ENCODE measurements around the gene RTKN. TPM values are rescaled to one million over a fixed set of nuclear protein-coding genes. Genes with fewer than 3 reads are reported as not detected.

Gene RTKN
- total and polyA plus RNA-seq, 9 of the 15 experiments (the other 6 are each of a cell fraction or from before 2014, with no cell fraction given), result 0.14 to 6.9 (median 3.6) TPM

DNA sequence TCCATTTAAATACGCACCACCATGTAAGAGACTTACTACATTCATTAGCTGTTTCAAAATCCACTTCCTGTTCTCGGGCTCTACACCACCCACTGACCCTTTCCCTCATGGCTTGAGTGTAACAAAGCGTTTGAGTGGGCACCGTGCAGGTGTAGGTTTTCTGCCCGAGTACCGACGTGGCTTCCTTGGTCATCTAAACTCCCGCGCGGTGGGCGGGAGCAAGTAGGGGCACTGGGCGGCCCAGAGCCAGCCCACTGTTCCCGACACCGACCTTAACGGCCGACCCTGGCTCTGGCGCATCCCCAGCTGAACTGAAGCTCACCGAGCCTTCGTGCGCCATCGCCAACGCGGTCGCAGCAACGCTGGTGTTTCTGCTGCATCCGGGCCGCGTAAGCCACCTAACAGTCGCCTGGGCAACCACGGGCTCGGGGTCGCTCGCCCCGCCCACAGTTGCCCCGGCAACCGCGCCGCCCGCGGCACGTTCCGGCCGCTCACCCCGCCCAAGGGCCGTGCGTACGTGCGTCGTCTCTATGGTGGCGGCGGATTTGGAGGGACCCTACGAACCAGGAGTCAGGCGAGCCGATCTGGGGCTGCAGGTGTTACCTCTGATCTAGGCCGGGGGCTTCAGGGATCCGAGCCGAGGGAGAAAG, 20.4 kb downstream of the RTKN start, which contains the start of the genes C2orf81 and WDR54 (continued):
- TF ChIP-seq ETV5 (CRISPR knock-in tag; IDR thresholded peaks at IDR 0.05; ENCODE audit: low read depth), result peak; percentile 55; the same call in 1 of the 2 replicates
- no peak for TF ChIP-seq SRSF3 (IDR thresholded peaks at IDR 0.05; ENCODE audit: insufficient read depth, low read length)
- TF ChIP-seq ATF7 (IDR thresholded peaks at IDR 0.05), result 0 out of 2 replicates have a peak, but pooled peaks have one; percentile 37
- peak; percentile 62; the same call in 1 of the 2 replicates for TF ChIP-seq ERF (CRISPR knock-in tag; IDR thresholded peaks at IDR 0.05)
- peak; percentile 24 for TF ChIP-seq CCNT2 (IDR thresholded peaks at IDR 0.05; ENCODE audit: borderline replicate concordance, extremely low read depth, insufficient read length, low read depth, low read length)
- TF ChIP-seq, protein P1, sequence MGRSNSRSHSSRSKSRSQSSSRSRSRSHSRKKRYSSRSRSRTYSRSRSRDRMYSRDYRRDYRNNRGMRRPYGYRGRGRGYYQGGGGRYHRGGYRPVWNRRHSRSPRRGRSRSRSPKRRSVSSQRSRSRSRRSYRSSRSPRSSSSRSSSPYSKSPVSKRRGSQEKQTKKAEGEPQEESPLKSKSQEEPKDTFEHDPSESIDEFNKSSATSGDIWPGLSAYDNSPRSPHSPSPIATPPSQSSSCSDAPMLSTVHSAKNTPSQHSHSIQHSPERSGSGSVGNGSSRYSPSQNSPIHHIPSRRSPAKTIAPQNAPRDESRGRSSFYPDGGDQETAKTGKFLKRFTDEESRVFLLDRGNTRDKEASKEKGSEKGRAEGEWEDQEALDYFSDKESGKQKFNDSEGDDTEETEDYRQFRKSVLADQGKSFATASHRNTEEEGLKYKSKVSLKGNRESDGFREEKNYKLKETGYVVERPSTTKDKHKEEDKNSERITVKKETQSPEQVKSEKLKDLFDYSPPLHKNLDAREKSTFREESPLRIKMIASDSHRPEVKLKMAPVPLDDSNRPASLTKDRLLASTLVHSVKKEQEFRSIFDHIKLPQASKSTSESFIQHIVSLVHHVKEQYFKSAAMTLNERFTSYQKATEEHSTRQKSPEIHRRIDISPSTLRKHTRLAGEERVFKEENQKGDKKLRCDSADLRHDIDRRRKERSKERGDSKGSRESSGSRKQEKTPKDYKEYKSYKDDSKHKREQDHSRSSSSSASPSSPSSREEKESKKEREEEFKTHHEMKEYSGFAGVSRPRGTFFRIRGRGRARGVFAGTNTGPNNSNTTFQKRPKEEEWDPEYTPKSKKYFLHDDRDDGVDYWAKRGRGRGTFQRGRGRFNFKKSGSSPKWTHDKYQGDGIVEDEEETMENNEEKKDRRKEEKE (IDR thresholded peaks at IDR 0.05; ENCODE audit: borderline replicate concordance in 1 of 2, control insufficient read depth in 1 of 2, low read depth in 2 of 2, low read length in 1 of 2), result no peak
- TF ChIP-seq TEAD4 (IDR thresholded peaks at IDR 0.05; ENCODE audit: low read length), result no peak
- no peak for TF ChIP-seq TEAD4 (CRISPR knock-in tag; IDR thresholded peaks at IDR 0.05; ENCODE audit: borderline replicate concordance)
- peak in 1 of 3 experiments; percentile 9 for TF ChIP-seq YY1 (IDR thresholded peaks at IDR 0.05; ENCODE audit: borderline replicate concordance in 1 of 3, control insufficient read depth in 1 of 3, extremely low read depth in 1 of 3, insufficient read depth in 3 of 3, insufficient read length in 1 of 3, insufficient replicate concordance in 2 of 3, low read depth in 1 of 3, low read length in 2 of 3)
- TF ChIP-seq, protein P2, sequence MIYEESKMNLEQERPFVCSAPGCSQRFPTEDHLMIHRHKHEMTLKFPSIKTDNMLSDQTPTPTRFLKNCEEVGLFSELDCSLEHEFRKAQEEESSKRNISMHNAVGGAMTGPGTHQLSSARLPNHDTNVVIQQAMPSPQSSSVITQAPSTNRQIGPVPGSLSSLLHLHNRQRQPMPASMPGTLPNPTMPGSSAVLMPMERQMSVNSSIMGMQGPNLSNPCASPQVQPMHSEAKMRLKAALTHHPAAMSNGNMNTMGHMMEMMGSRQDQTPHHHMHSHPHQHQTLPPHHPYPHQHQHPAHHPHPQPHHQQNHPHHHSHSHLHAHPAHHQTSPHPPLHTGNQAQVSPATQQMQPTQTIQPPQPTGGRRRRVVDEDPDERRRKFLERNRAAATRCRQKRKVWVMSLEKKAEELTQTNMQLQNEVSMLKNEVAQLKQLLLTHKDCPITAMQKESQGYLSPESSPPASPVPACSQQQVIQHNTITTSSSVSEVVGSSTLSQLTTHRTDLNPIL (CRISPR knock-in tag; IDR thresholded peaks at IDR 0.05), result no peak
- no peak for TF ChIP-seq EP300 (IDR thresholded peaks at IDR 0.05; ENCODE audit: low read length)
- TF ChIP-seq, protein P3, sequence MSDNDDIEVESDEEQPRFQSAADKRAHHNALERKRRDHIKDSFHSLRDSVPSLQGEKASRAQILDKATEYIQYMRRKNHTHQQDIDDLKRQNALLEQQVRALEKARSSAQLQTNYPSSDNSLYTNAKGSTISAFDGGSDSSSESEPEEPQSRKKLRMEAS (CRISPR knock-in tag; IDR thresholded peaks at IDR 0.05), result peak; percentile 49
- TF ChIP-seq ESRRB (CRISPR knock-in tag; IDR thresholded peaks at IDR 0.05; ENCODE audit: borderline replicate concordance), result no peak
- no peak for TF ChIP-seq ATF1 (CRISPR knock-in tag; IDR thresholded peaks at IDR 0.05)
- peak; percentile 69 for TF ChIP-seq ATF1 (tag; IDR thresholded peaks at IDR 0.05)
- peak; percentile 63 for TF ChIP-seq POLR2G (IDR thresholded peaks at IDR 0.05; ENCODE audit: low read depth, low read length)
- peak; percentile 78 for TF ChIP-seq RBM25 (IDR thresholded peaks at IDR 0.05; ENCODE audit: low read depth, low read length, severe bottlenecking)
- TF ChIP-seq, protein P4, sequence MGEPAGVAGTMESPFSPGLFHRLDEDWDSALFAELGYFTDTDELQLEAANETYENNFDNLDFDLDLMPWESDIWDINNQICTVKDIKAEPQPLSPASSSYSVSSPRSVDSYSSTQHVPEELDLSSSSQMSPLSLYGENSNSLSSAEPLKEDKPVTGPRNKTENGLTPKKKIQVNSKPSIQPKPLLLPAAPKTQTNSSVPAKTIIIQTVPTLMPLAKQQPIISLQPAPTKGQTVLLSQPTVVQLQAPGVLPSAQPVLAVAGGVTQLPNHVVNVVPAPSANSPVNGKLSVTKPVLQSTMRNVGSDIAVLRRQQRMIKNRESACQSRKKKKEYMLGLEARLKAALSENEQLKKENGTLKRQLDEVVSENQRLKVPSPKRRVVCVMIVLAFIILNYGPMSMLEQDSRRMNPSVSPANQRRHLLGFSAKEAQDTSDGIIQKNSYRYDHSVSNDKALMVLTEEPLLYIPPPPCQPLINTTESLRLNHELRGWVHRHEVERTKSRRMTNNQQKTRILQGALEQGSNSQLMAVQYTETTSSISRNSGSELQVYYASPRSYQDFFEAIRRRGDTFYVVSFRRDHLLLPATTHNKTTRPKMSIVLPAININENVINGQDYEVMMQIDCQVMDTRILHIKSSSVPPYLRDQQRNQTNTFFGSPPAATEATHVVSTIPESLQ (CRISPR knock-in tag; IDR thresholded peaks at IDR 0.05), result 0 out of 2 replicates have a peak, but pooled peaks have one; percentile 59
- TF ChIP-seq CBX2 (IDR thresholded peaks at IDR 0.05; ENCODE audit: insufficient read depth, low read length, poor library complexity, severe bottlenecking), result no peak

Data from K562 (cell line).